Measurements from ENCODE around the gene ZFY. TPM values are rescaled to one million over a fixed set of nuclear protein-coding genes. Genes with fewer than 3 reads are reported as not detected.
"Not testable (repeated sequence)": the region's sequence is repeated elsewhere in the genome, so short reads cannot be mapped to it uniquely, and the experiment has no call there.

Gene ZFY
- total and polyA plus RNA-seq, 4 donors = 4.4 TPM; not detected in 3

GRCh38 chrY:2962061-2962460 lies 26.9 kb downstream of the ZFY start:
- DNase-seq (no peak), ATAC-seq (ENCODE audit: low FRiP score) (no peak)
- WGBS, 2 donors = 98% methylated on average over 2 of the region's 2 CpGs; no CpG with 5 or more reads in 1 of the 2 donors
- Histone ChIP-seq H3K36me3 (ENCODE audit: control insufficient read depth in 1 of 2, insufficient read depth in 2 of 2, low read length in 1 of 2) (no peaks in the 10 kb centered on the region), H3K9me3 (ENCODE audit: control insufficient read depth, low read length) (no peaks in the 10 kb centered on the region), H3K27ac (ENCODE audit: low read depth in 1 of 2, low read length in 2 of 2) (no peak overlapping the region), H3K27me3 (ENCODE audit: control insufficient read depth in 1 of 2, insufficient read depth in 2 of 2, low read length in 1 of 2) (no peaks in the 10 kb centered on the region), H3K4me3 (ENCODE audit: low read length in 2 of 2) (no peak overlapping the region), H3K4me1 (ENCODE audit: control insufficient read depth in 1 of 2, insufficient read depth in 2 of 2, low read length in 2 of 2) (no peaks in the 10 kb centered on the region)
- intact Hi-C loops (cut with DNase I) = no loop called here

- H3K4me1 ChIP-seq (ENCODE audit: control insufficient read depth in 1 of 2, insufficient read depth in 2 of 2, low read length in 2 of 2) = no peaks in the 10 kb centered on the region
- intact Hi-C loops (cut with DNase I) = no loop called here
- H3K9me3 ChIP-seq (ENCODE audit: control insufficient read depth, low read length) = no peaks in the 10 kb centered on the region
- DNase-seq (no peak), ATAC-seq (ENCODE audit: low FRiP score) (no peak)
- H3K27ac ChIP-seq (ENCODE audit: low read depth in 1 of 2, low read length in 2 of 2) = no peak overlapping the region
- no peaks in the 10 kb centered on the region for H3K27me3 ChIP-seq (ENCODE audit: control insufficient read depth in 1 of 2, insufficient read depth in 2 of 2, low read length in 1 of 2)
- no peaks in the 10 kb centered on the region for H3K36me3 ChIP-seq (ENCODE audit: control insufficient read depth in 1 of 2, insufficient read depth in 2 of 2, low read length in 1 of 2)
- 8% methylated on average over 1 of the region's 1 CpG; no CpG with 5 or more reads in 1 of the 2 donors for WGBS, 2 donors
- no peak overlapping the region for H3K4me3 ChIP-seq (ENCODE audit: low read length in 2 of 2)
These were observed 29.6 kb downstream of the ZFY start for GRCh38 chrY:2964814-2965213.

DNA sequence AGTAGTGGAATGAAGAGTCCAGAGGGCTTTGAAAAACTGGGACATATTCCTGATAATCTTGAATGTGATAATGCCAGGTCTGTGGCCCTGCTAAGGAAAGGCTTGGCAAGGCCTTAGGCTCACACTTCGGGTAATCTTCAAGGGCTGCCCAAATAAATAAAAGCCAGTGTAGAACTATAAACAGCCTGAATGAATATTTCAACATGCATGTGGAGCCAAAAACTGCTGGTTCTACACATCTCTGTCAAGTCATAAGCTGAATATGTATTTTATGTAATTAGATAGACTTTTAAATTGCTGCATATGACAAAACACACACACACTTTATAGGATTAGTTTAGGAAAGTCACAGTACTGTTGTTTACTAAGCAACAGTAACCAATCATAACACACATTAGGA lies 30.4 kb downstream of the ZFY start:
- Histone ChIP-seq H3K4me3 (ENCODE audit: low read length in 2 of 2) (no peak overlapping the region), H3K9me3 (ENCODE audit: control insufficient read depth, low read length) (no peaks in the 10 kb centered on the region), H3K27ac (ENCODE audit: low read depth in 1 of 2, low read length in 2 of 2) (no peak overlapping the region), H3K36me3 (ENCODE audit: control insufficient read depth in 1 of 2, insufficient read depth in 2 of 2, low read length in 1 of 2) (no peaks in the 10 kb centered on the region), H3K4me1 (ENCODE audit: control insufficient read depth in 1 of 2, insufficient read depth in 2 of 2, low read length in 2 of 2) (no peaks in the 10 kb centered on the region), H3K27me3 (ENCODE audit: control insufficient read depth in 1 of 2, insufficient read depth in 2 of 2, low read length in 1 of 2) (no peaks in the 10 kb centered on the region)
- ATAC-seq (ENCODE audit: low FRiP score) (no peak), DNase-seq (no peak)
- intact Hi-C loops (cut with DNase I) = no loop called here
- WGBS, 2 donors = 0% methylated on average over 1 of the region's 1 CpG; no CpG with 5 or more reads in 1 of the 2 donors

GRCh38 chrY:2969561-2969960 lies 34.4 kb downstream of the ZFY start:
- Histone ChIP-seq H3K36me3 (ENCODE audit: control insufficient read depth in 1 of 2, insufficient read depth in 2 of 2, low read length in 1 of 2) (no peaks in the 10 kb centered on the region), H3K4me1 (ENCODE audit: control insufficient read depth in 1 of 2, insufficient read depth in 2 of 2, low read length in 2 of 2) (no peaks in the 10 kb centered on the region), H3K9me3 (ENCODE audit: control insufficient read depth, low read length) (no peaks in the 10 kb centered on the region), H3K4me3 (ENCODE audit: low read length in 2 of 2) (no peak overlapping the region), H3K27ac (ENCODE audit: low read depth in 1 of 2, low read length in 2 of 2) (no peak overlapping the region), H3K27me3 (ENCODE audit: control insufficient read depth in 1 of 2, insufficient read depth in 2 of 2, low read length in 1 of 2) (no peaks in the 10 kb centered on the region)
- ATAC-seq (ENCODE audit: low FRiP score) = no peak
- intact Hi-C loops (cut with DNase I) = no loop called here
- DNase-seq = no peak

DNA sequence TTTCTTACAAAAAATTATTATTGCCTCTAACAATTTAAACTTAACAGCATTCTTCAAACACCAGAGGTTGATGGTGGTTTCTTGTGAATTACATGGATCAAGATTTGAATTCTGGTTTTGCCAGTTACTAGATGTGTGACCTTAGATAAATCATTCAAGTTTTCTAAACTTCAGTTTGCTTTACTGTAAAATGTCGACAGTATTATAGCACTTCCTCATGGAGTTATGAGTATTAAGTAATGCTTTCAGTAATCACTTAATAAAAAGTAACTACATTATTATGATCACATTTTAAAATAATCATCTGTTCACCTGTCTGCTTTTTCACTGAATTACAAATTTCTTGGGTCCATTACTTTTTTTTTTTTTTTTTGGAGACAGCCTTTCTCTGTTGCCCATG lies 37.5 kb downstream of the ZFY start:
- intact Hi-C loops (cut with DNase I) = no loop called here

GRCh38 chrY:2973110-2973751 lies 38.0 kb downstream of the ZFY start:
- intact Hi-C loops (cut with DNase I) = no loop called here
- H3K27me3 ChIP-seq (ENCODE audit: control insufficient read depth in 1 of 2, insufficient read depth in 2 of 2, low read length in 1 of 2) = no peaks in the 10 kb centered on the region
- WGBS, 2 donors = 80% methylated on average over 5 of the region's 5 CpGs; no CpG with 5 or more reads in 1 of the 2 donors
- DNase-seq (no peak), ATAC-seq (ENCODE audit: low FRiP score) (no peak)
- H3K9me3 ChIP-seq (ENCODE audit: control insufficient read depth, low read length) = no peaks in the 10 kb centered on the region
- H3K27ac ChIP-seq (ENCODE audit: low read depth in 1 of 2, low read length in 2 of 2) = no peak overlapping the region
- H3K36me3 ChIP-seq (ENCODE audit: control insufficient read depth in 1 of 2, insufficient read depth in 2 of 2, low read length in 1 of 2) = no peaks in the 10 kb centered on the region
- no peak overlapping the region for H3K4me3 ChIP-seq (ENCODE audit: low read length in 2 of 2)
- no peaks in the 10 kb centered on the region for H3K4me1 ChIP-seq (ENCODE audit: control insufficient read depth in 1 of 2, insufficient read depth in 2 of 2, low read length in 2 of 2)

More for the DNA sequence above, 37.5 kb downstream of the ZFY start:
- Histone ChIP-seq H3K4me1 (ENCODE audit: control insufficient read depth in 1 of 2, insufficient read depth in 2 of 2, low read length in 2 of 2) (no peaks in the 10 kb centered on the region), H3K36me3 (ENCODE audit: control insufficient read depth in 1 of 2, insufficient read depth in 2 of 2, low read length in 1 of 2) (no peaks in the 10 kb centered on the region), H3K9me3 (ENCODE audit: control insufficient read depth, low read length) (no peaks in the 10 kb centered on the region), H3K4me3 (ENCODE audit: low read length in 2 of 2) (no peak overlapping the region), H3K27me3 (ENCODE audit: control insufficient read depth in 1 of 2, insufficient read depth in 2 of 2, low read length in 1 of 2) (no peaks in the 10 kb centered on the region), H3K27ac (ENCODE audit: low read depth in 1 of 2, low read length in 2 of 2) (no peak overlapping the region)
- 77% methylated on average over 1 of the region's 1 CpG; no CpG with 5 or more reads in 1 of the 2 donors for WGBS, 2 donors
- no peak for ATAC-seq (ENCODE audit: low FRiP score)
- no peak for DNase-seq

GRCh38 chrY:2979283-2979682 lies 44.1 kb downstream of the ZFY start:
- DNase-seq (no peak), ATAC-seq (ENCODE audit: low FRiP score) (no peak)
- intact Hi-C loops (cut with DNase I) = no loop called here
- H3K27me3 ChIP-seq (ENCODE audit: control insufficient read depth in 1 of 2, insufficient read depth in 2 of 2, low read length in 1 of 2) = no peaks in the 10 kb centered on the region
- H3K9me3 ChIP-seq (ENCODE audit: control insufficient read depth, low read length) = no peaks in the 10 kb centered on the region
- no peaks in the 10 kb centered on the region for H3K36me3 ChIP-seq (ENCODE audit: control insufficient read depth in 1 of 2, insufficient read depth in 2 of 2, low read length in 1 of 2)
- WGBS, 2 donors = 95% methylated on average over 6 of the region's 6 CpGs; no CpG with 5 or more reads in 1 of the 2 donors
- H3K4me1 ChIP-seq (ENCODE audit: control insufficient read depth in 1 of 2, insufficient read depth in 2 of 2, low read length in 2 of 2) = no peaks in the 10 kb centered on the region
- no peak overlapping the region for H3K27ac ChIP-seq (ENCODE audit: low read depth in 1 of 2, low read length in 2 of 2)
- H3K4me3 ChIP-seq (ENCODE audit: low read length in 2 of 2) = no peak overlapping the region

DNA sequence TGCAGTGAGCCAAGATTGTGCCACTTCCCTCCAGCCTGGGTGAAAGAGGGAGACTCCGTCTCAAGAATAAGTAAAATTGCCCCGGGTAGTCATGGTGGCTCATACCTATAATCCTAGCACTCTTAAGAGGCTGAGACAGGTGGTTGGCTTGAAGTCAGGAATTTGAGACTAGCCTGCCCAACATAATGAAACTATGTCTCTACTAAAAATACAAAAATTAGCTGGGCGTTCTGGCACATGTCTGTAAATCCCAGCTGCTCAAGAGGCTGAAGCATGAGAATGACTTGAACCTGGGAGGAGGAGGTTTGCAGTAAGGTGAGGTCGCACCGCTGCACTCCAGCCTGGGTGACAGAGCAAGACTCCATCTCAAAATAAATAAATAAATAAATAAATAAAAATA lies 49.3 kb downstream of the ZFY start:
- WGBS, 2 donors = 18% methylated on average over 5 of the region's 5 CpGs; no CpG with 5 or more reads in 1 of the 2 donors

GRCh38 chrY:2987178-2987577 lies 52.0 kb downstream of the ZFY start:
- ATAC-seq (ENCODE audit: low FRiP score); intact Hi-C loops (cut with DNase I): not testable (repeated sequence)
- WGBS, 2 donors = 91% methylated on average over 8 of the region's 8 CpGs; no CpG with 5 or more reads in 1 of the 2 donors

More for the DNA sequence above, 49.3 kb downstream of the ZFY start:
- Histone ChIP-seq H3K4me3 (ENCODE audit: low read length in 2 of 2) (no peak overlapping the region), H3K27ac (ENCODE audit: low read depth in 1 of 2, low read length in 2 of 2) (no peak overlapping the region), H3K4me1 (ENCODE audit: control insufficient read depth in 1 of 2, insufficient read depth in 2 of 2, low read length in 2 of 2) (no peaks in the 10 kb centered on the region), H3K36me3 (ENCODE audit: control insufficient read depth in 1 of 2, insufficient read depth in 2 of 2, low read length in 1 of 2) (no peaks in the 10 kb centered on the region), H3K9me3 (ENCODE audit: control insufficient read depth, low read length) (no peaks in the 10 kb centered on the region), H3K27me3 (ENCODE audit: control insufficient read depth in 1 of 2, insufficient read depth in 2 of 2, low read length in 1 of 2) (no peaks in the 10 kb centered on the region)
- ATAC-seq (ENCODE audit: low FRiP score) (no peak), DNase-seq (no peak)
- intact Hi-C loops (cut with DNase I) = no loop called here

More at GRCh38 chrY:2987178-2987577, 52.0 kb downstream of the ZFY start:
- H3K27me3 ChIP-seq (ENCODE audit: control insufficient read depth in 1 of 2, insufficient read depth in 2 of 2, low read length in 1 of 2); H3K9me3 ChIP-seq (ENCODE audit: control insufficient read depth, low read length); H3K27ac ChIP-seq (ENCODE audit: low read depth in 1 of 2, low read length in 2 of 2); H3K4me1 ChIP-seq (ENCODE audit: control insufficient read depth in 1 of 2, insufficient read depth in 2 of 2, low read length in 2 of 2); H3K4me3 ChIP-seq (ENCODE audit: low read length in 2 of 2); DNase-seq; H3K36me3 ChIP-seq (ENCODE audit: control insufficient read depth in 1 of 2, insufficient read depth in 2 of 2, low read length in 1 of 2): not testable (repeated sequence)
